Measurements from ENCODE around the gene EEIG1. TPM values are rescaled to one million over a fixed set of nuclear protein-coding genes. Genes with fewer than 3 reads are reported as not detected.
A peak's percentile ranks its signal among the peaks of the same experiment; 100 is the strongest.

The EEIG1 gene
- total and polyA plus RNA-seq, 7 donors, result 3.6 to 11.4 (median 6.1) TPM

DNA sequence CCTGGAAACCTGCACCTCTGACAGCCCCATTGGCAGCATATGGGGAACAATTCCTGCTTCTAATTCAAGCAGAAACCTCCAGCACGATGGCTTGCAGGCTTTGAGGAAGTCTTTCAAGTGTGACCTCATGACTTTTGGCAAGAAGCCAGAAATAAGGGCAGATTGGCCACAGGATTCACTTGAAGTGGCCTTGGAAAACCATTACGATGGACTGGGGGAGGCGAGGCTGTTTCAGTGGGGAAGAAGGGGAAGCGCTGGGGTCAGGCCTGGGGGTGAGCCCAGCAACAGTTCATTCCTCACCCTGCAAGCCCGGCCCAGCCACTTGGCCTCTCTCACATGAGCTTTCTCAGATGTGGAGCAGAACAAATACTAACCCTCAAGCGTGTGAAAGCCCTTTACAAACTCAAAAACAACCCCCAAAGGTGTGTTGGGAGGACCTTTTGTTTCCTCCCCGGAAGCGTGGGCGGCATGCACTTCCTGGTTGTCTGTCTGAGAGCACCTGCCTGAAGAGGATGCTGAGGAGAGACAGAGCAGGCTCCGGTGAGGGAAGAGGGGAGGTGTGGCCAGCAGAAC lies 26.9 kb upstream of the EEIG1 start:
- 53 to 63% (median 58%) methylated on average over 10 of the region's 10 CpGs for WGBS, 3 donors
- Histone ChIP-seq H3K27ac (no peak overlapping the region), H3K4me3 (no peak overlapping the region), H3K9me3 (no peaks in the 10 kb centered on the region), H3K36me3 (ENCODE audit: insufficient read depth in 1 of 2, low read depth in 1 of 2) (no peaks in the 10 kb centered on the region), H3K4me1 (peaks cover 4% of the 10 kb centered on the region), H3K27me3 (ENCODE audit: insufficient read depth in 3 of 3, low read length in 2 of 3) (no peaks in the 10 kb centered on the region)
- TF ChIP-seq, protein P1, sequence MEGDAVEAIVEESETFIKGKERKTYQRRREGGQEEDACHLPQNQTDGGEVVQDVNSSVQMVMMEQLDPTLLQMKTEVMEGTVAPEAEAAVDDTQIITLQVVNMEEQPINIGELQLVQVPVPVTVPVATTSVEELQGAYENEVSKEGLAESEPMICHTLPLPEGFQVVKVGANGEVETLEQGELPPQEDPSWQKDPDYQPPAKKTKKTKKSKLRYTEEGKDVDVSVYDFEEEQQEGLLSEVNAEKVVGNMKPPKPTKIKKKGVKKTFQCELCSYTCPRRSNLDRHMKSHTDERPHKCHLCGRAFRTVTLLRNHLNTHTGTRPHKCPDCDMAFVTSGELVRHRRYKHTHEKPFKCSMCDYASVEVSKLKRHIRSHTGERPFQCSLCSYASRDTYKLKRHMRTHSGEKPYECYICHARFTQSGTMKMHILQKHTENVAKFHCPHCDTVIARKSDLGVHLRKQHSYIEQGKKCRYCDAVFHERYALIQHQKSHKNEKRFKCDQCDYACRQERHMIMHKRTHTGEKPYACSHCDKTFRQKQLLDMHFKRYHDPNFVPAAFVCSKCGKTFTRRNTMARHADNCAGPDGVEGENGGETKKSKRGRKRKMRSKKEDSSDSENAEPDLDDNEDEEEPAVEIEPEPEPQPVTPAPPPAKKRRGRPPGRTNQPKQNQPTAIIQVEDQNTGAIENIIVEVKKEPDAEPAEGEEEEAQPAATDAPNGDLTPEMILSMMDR (IDR thresholded peaks at IDR 0.05), result no peak
- intact Hi-C loops (cut with DNase I), result no loop called here
- ATAC-seq, result peak in 2 of 4 donors; percentile 11 to 35
- peak; percentile 26 to 59 for DNase-seq

DNA sequence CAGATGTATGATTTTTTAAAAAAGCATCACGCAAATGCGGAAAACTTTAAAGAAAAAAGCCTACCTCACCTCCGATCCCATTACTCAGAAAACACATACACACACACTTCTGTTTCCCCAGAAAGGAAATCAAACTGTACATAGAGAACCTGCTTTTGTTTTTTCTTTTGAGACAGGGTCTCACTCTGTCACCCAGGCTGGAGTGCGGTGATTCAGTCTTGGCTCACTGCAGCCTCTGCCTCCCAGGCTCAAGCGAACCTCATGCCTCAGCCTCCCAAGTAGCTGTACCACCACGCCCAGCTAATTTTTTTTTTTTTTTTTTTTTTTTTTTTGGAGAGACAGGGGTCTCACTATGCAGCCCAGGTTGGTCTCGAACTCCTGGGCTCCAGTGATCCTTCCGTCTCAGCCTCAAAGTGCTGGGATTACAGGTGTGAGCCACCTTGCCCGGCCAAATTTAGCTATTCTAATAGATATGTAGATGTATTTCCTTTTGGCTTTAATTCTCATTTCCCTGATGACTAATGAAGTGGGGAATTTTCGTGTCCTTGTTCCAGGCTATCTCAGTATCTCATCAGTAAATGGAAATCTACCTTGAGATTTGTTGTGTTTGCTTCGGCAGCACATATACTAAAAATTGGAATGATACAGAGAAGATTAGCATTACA lies 25.7 kb upstream of the EEIG1 start:
- no peaks in the 10 kb centered on the region for H3K9me3 ChIP-seq
- DNase-seq (no peak), ATAC-seq (no peak)
- intact Hi-C loops (cut with DNase I), result no loop called here
- no peak overlapping the region for H3K27ac ChIP-seq
- no peak overlapping the region for H3K4me3 ChIP-seq
- H3K4me1 ChIP-seq, result peaks cover 5% of the 10 kb centered on the region
- TF ChIP-seq, protein P1 (IDR thresholded peaks at IDR 0.05), result no peak
- no peaks in the 10 kb centered on the region for H3K36me3 ChIP-seq (ENCODE audit: insufficient read depth in 1 of 2, low read depth in 1 of 2)
- 73 to 75% (median 73%) methylated on average over 11 of the region's 11 CpGs for WGBS, 3 donors
- H3K27me3 ChIP-seq (ENCODE audit: insufficient read depth in 3 of 3, low read length in 2 of 3), result no peaks in the 10 kb centered on the region

DNA sequence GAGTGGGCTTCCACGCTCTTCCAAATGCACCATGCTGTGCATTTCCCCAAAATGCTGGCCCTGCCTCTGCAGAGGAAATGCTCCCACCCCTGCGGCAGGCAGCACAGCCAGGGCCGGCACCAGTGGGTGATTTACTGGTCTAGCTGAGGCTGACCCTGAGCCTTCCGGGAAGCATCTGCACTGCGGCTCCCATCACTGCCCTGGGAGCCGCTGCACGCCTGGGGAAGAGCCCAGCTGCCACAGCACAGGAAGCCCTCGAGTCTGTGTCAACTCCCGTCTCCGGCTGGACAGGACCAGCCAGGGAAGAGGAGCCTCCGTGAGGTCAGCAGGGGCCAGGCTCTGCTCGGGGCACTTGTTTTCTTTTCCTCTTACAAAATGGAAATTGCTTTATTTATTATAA lies 25.1 kb upstream of the EEIG1 start:
- no peak overlapping the region for H3K4me3 ChIP-seq
- TF ChIP-seq, protein P1 (IDR thresholded peaks at IDR 0.05), result no peak
- no peaks in the 10 kb centered on the region for H3K9me3 ChIP-seq
- DNase-seq, result peak; percentile 41 to 62
- peaks cover 7% of the 10 kb centered on the region for H3K4me1 ChIP-seq
- no peaks in the 10 kb centered on the region for H3K36me3 ChIP-seq (ENCODE audit: insufficient read depth in 1 of 2, low read depth in 1 of 2)
- intact Hi-C loops (cut with DNase I), result no loop called here
- ATAC-seq, result peak in 3 of 4 donors; percentile 16 to 33 (median 29)
- no peak overlapping the region for H3K27ac ChIP-seq
- 45 to 56% (median 49%) methylated on average over 12 of the region's 12 CpGs for WGBS, 3 donors
- no peaks in the 10 kb centered on the region for H3K27me3 ChIP-seq (ENCODE audit: insufficient read depth in 3 of 3, low read length in 2 of 3)

DNA sequence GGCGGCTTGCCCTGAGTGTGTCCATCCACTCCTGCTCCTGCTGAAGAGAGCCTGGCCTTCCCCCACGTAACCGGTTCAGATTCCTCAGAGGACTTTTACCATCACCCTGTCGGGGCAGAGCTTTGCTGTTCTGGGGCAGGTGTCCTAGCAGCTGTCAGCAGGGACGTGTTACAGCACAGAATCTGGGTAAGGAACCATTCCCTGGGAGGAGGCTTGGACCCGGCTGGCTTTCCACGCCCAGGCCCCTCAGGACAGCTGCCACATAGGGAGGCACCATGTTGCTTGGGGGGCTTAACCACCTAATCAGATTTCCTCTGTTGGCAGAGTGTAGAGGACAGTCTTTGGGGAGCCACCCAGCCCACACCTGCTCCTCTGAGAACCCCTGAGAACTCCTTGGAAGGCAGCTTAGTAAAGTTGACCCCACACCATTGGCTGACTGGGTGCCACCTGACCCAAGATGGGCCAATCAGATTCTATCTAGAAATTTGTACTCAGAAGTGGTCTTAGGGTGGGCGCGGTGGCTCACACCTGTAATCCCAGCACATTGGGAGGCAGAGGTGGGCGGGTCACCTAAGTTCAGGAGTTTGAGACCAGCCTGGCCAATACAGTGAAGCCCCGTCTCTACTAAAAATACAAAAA lies 23.3 kb upstream of the EEIG1 start:
- Histone ChIP-seq H3K27me3 (ENCODE audit: insufficient read depth in 3 of 3, low read length in 2 of 3) (no peaks in the 10 kb centered on the region), H3K9me3 (no peaks in the 10 kb centered on the region), H3K4me1 (peaks cover 7% of the 10 kb centered on the region), H3K4me3 (no peak overlapping the region), H3K27ac (no peak overlapping the region), H3K36me3 (ENCODE audit: insufficient read depth in 1 of 2, low read depth in 1 of 2) (no peaks in the 10 kb centered on the region)
- TF ChIP-seq, protein P1 (IDR thresholded peaks at IDR 0.05), result no peak
- DNase-seq, result no peak
- intact Hi-C loops (cut with DNase I), result no loop called here
- no peak for ATAC-seq
- WGBS, 3 donors, result 76 to 83% (median 77%) methylated on average over 11 of the region's 11 CpGs
